Kidney glomerular epithelial cell (primary cell): Measurements from ENCODE around the gene MFN1.

Experiments used
- DNase-seq: peaks from one replicate; lab custom pipeline; 2025; lab: John Stamatoyannopoulos, UW

MFN1 gene

GRCh38 chr3:179432021-179432420, 84.5 kb downstream of the MFN1 start:
- DNase-seq, result no peak

- DNase-seq, result no peak
Measured at GRCh38 chr3:179432451-179432850, 84.9 kb downstream of the MFN1 start.

- DNase-seq, result no peak
Measured at GRCh38 chr3:179436517-179436916, 89.0 kb downstream of the MFN1 start.

- DNase-seq, result no peak
Measured at GRCh38 chr3:179438841-179439240, 91.3 kb downstream of the MFN1 start.
